HepG2 (cell line): Measurements from ENCODE around the gene FAAP100.
"Not testable (repeated sequence)": the region's sequence is repeated elsewhere in the genome, so short reads cannot be mapped to it uniquely, and the experiment has no call there.

Source experiments
- AKAP8 ChIP-seq: sonication (generic); formaldehyde crosslinking; IDR thresholded peaks from 2 replicates; pipeline ENCODE4 v1.5.1; 2020; ENCODE audit warnings: mild to moderate bottlenecking, missing genetic modification reagents
- CREM ChIP-seq, 2 experiments: sonication (generic) in 1 of 2; formaldehyde crosslinking in 1 of 2; IDR thresholded peaks; 2 replicates each; pipeline versions ENCODE4 v1.4.0 to v1.6.1; 2016 to 2020; ENCODE audit warnings: antibody characterized with exemption in 1 of 2, mild to moderate bottlenecking in 1 of 2, missing genetic modification reagents in 1 of 2
- EZH2 ChIP-seq: conservative IDR thresholded peaks from 2 replicates; pipeline ENCODE4 v1.6.1; 2012; ENCODE audit warnings: mild to moderate bottlenecking, low read depth, low read length, moderate library complexity
- KDM3A ChIP-seq: IDR thresholded peaks from 2 replicates; pipeline ENCODE4 v1.6.1; 2018; ENCODE audit warnings: low read depth, missing compliant biosample characterization
- MAFK ChIP-seq, 2 experiments: IDR thresholded peaks in 1 of 2; conservative IDR thresholded peaks in 1 of 2; 2 replicates each; pipeline ENCODE4 v1.6.1; 2011; ENCODE audit warnings: improper control_type of control experiment in 2 of 2, low read length in 2 of 2
- MIER2 ChIP-seq: IDR thresholded peaks from 2 replicates; pipeline ENCODE4 v1.6.1; 2016; ENCODE audit warnings: missing biosample characterization, missing genetic modification reagents
- NKX3-1 ChIP-seq: sonication (generic); formaldehyde crosslinking; IDR thresholded peaks from 2 replicates; pipeline ENCODE4 v1.5.0; 2020; ENCODE audit warnings: missing genetic modification reagents
- NR3C1 ChIP-seq: sonication (generic); formaldehyde crosslinking; IDR thresholded peaks from 2 replicates; pipeline ENCODE4 v1.4.0; 2020; ENCODE audit warnings: missing genetic modification reagents
- PHF20 ChIP-seq: sonication (generic); formaldehyde crosslinking; IDR thresholded peaks from 2 replicates; pipeline ENCODE4 v1.5.0; 2020; ENCODE audit warnings: mild to moderate bottlenecking, missing genetic modification reagents
- TF ChIP-seq, protein P1 (sequence below): sonication (generic); formaldehyde crosslinking; conservative IDR thresholded peaks from 2 replicates; pipeline ENCODE4 v1.8.0; 2022; ENCODE audit warnings: low read depth, missing genetic modification reagents
- TF ChIP-seq, protein P2 (sequence below): sonication (generic); formaldehyde crosslinking; IDR thresholded peaks from 2 replicates; pipeline ENCODE4 v1.5.0; 2020; ENCODE audit warnings: mild to moderate bottlenecking, missing genetic modification reagents, moderate library complexity
- TF ChIP-seq, protein P3 (sequence below): sonication (generic); formaldehyde crosslinking; IDR thresholded peaks from 2 replicates; pipeline ENCODE4 v1.5.1; 2020; ENCODE audit warnings: missing genetic modification reagents, mild to moderate bottlenecking, borderline replicate concordance

DNA sequence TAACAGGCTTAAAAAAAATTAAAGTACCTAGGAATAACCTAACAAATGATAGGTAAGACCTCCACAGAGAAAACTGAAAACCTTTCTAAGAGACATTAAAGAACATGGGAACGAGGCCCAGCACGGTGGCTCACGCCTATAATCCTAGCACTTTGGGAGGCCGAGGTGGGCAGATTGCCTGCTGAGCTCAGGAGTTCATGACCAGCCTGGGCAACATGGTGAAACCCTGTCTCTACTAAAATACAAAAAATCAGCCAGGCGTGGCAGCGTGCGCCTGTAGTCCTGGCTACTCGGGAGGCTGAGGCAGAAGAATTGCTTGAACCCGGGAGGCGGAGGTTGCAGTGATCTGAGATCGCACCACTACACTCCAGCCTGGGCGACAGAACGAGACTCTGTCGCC is 32.6 kb upstream of the FAAP100 start:
- not testable (repeated sequence) for TF ChIP-seq EZH2; NKX3-1; MAFK (conservative IDR thresholded peaks at IDR 0.05 in 1 of 2, IDR thresholded peaks at IDR 0.05 in 1 of 2; ENCODE audit: low read length in 2 of 2); PHF20 (CRISPR knock-in tag); NR3C1; CREM (IDR thresholded peaks at IDR 0.05); CREM (CRISPR knock-in tag; IDR thresholded peaks at IDR 0.05); MIER2 (CRISPR knock-in tag); KDM3A (CRISPR knock-in tag); AKAP8 (CRISPR knock-in tag)
- TF ChIP-seq, protein P1, sequence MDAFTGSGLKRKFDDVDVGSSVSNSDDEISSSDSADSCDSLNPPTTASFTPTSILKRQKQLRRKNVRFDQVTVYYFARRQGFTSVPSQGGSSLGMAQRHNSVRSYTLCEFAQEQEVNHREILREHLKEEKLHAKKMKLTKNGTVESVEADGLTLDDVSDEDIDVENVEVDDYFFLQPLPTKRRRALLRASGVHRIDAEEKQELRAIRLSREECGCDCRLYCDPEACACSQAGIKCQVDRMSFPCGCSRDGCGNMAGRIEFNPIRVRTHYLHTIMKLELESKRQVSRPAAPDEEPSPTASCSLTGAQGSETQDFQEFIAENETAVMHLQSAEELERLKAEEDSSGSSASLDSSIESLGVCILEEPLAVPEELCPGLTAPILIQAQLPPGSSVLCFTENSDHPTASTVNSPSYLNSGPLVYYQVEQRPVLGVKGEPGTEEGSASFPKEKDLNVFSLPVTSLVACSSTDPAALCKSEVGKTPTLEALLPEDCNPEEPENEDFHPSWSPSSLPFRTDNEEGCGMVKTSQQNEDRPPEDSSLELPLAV = not testable (repeated sequence)
- TF ChIP-seq, protein P2, sequence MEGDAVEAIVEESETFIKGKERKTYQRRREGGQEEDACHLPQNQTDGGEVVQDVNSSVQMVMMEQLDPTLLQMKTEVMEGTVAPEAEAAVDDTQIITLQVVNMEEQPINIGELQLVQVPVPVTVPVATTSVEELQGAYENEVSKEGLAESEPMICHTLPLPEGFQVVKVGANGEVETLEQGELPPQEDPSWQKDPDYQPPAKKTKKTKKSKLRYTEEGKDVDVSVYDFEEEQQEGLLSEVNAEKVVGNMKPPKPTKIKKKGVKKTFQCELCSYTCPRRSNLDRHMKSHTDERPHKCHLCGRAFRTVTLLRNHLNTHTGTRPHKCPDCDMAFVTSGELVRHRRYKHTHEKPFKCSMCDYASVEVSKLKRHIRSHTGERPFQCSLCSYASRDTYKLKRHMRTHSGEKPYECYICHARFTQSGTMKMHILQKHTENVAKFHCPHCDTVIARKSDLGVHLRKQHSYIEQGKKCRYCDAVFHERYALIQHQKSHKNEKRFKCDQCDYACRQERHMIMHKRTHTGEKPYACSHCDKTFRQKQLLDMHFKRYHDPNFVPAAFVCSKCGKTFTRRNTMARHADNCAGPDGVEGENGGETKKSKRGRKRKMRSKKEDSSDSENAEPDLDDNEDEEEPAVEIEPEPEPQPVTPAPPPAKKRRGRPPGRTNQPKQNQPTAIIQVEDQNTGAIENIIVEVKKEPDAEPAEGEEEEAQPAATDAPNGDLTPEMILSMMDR (CRISPR knock-in tag) = not testable (repeated sequence)
- TF ChIP-seq, protein P3, sequence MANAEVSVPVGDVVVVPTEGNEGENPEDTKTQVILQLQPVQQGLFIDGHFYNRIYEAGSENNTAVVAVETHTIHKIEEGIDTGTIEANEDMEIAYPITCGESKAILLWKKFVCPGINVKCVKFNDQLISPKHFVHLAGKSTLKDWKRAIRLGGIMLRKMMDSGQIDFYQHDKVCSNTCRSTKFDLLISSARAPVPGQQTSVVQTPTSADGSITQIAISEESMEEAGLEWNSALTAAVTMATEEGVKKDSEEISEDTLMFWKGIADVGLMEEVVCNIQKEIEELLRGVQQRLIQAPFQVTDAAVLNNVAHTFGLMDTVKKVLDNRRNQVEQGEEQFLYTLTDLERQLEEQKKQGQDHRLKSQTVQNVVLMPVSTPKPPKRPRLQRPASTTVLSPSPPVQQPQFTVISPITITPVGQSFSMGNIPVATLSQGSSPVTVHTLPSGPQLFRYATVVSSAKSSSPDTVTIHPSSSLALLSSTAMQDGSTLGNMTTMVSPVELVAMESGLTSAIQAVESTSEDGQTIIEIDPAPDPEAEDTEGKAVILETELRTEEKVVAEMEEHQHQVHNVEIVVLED (CRISPR knock-in tag) = not testable (repeated sequence)
